Stimulated activated CD8-positive, alpha-beta memory T cell treated with anti-CD3 and anti-CD28 coated beads, Interleukin-7, amount 100 ng/mL, for 48 hours (primary cell): Measurements from ENCODE around the gene OPTC.

Source experiments
- DNase-seq, 2 donors: peaks; one replicate each; pipeline ENCODE4 v3.0.0-alpha.2; 2020; ENCODE audit warnings: low read depth in 1 of 2; ENCODE audit errors: extremely low read depth in 1 of 2

The OPTC gene

DNA sequence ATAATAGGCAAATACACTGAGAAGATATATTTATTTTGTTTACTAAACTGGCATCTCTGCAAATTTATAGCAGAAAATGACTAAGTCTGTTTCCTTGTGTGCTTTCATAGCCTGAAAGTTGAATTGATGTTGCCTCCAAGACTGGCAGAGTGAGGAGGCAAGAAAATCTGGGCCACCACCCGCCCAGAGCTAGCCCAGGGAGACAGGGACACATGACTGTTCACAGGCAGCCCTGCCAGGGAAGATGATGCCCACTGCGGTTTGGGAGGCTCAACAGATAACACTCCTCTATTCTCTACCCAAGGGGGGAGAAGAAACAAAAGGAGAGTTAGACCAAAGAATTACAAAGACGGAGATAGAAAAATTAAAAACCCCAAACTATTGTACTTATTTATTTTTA, 37.1 kb downstream of the OPTC start:
- no peak for DNase-seq

DNA sequence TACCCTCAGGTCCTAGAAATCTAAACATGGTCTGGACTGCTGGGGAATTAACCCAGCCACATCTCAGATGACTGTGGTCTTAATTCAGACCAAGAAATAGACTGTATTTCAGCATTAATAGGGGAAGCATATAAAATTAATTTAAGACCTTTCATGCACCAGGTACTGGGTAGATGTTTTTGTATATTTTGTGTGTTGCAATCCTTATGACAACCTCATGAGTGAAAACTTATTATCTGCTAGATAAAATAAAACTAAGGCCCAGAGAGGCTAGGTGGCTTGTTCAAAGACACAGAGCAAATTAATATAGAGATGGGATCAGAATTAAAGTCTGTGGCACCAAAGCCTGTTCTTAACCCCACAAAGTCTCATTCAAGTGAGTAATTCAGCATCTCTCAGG, 40.1 kb downstream of the OPTC start:
- no peak for DNase-seq

DNA sequence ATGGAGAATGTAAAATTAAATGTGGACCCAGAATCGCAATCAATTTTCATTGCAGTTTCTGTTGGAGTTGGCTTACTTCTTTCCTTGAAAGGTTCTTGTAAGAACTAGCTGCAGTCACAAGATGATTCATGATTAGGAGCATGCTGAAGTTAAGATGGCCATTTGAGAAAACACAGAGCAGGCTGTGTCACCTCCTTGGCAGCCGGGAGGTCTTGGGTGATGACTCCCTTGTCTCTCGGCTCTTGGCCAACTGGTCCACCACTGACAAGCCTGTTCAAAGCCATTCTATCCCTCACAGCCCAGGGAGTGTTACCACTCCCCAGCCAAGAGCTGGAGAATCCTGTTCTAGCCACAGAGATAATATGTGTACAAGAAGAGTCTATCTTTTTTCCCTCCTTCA, 40.6 kb downstream of the OPTC start:
- DNase-seq, result no peak

DNA sequence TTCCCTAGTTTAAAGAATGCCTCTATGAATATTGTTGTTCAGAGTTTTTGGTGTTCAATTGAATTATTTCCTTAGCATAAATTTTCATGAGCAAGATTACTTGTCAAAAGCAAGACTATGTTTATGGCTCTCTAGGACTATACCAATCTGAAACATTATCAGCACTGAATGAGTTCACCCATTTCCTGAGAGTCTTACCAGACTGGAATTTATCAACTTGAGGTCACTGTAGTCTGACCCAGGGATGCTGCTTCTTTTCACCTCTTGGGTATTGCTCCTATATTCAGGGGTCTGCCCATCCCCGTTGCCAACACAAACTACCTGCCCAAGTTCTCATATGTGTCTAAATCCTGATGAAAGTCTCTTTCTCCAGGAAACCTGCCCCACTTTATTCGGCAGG, 42.6 kb downstream of the OPTC start:
- no peak for DNase-seq

DNA sequence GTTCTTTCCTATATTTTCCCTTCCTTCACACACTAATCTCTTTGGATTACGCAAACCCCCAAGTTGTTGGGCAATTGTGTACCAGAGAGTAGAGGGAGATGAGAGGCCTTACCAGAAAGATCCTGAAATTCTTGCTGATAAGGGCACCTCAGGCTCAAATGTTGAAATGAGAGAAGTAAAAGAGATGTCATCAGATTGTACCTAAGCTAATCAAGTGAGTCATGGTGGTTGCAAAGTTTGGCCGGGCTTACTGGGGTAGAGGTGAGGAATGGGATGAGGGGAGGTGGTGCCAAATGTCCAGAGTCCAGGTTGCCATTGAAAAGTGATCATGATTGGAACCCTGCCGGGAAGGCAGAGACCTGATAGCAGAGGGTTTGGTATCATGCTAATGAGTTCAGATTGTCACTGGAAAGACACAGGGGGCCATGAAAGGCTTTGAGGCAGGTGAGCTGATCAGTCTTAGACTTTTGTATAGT, 43.1 kb downstream of the OPTC start:
- no peak for DNase-seq

DNA sequence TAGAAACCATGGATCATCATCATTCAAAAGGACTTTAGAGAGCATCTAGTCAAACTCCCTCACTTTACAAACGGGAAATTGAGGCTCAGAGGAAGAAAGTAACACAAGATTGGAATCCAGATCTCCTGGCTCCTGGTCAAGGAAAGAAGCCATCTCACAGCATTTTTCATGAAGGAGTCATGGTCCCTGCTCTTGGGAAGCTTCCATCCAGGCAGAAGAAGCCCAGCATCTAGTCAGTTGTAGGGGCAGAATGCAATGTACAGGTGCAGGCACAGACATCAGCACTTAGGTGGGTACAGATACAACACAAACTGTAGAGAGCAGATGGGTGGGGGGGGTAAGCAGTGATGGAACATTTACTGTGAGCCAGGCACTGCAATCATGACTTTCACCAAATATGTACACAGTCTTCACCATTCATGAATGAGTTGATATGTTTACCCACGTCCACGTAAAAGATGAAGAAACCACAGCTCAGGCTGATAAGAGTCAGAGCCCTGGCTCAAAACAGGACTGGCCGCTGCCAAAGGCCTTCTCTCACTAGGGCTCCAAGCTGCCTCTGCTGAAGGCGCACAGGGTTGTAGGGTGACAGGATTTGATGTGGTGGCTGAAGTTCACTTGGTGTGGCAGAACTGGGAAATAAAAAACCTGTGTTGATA, 44.0 kb downstream of the OPTC start:
- DNase-seq, result no peak

DNA sequence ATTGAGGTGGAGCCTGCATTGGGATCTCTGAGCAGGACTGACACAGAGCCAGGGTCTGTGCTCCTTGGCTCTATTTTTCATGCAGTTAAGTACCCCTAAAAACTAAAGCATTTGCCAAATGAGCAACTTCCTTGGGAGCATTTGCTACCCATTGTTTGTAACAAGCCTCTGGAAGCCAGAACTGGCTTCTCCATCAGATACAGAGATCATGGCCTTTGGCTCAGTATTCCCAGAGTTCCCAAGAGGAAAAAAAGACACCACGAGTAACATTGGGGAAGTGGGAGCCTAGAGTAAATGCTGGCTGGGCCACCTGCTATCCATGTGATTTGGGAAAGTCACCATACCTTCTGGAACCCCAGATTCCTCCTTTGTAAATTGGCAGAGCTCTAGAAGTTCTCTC, 44.8 kb downstream of the OPTC start:
- no peak for DNase-seq

DNA sequence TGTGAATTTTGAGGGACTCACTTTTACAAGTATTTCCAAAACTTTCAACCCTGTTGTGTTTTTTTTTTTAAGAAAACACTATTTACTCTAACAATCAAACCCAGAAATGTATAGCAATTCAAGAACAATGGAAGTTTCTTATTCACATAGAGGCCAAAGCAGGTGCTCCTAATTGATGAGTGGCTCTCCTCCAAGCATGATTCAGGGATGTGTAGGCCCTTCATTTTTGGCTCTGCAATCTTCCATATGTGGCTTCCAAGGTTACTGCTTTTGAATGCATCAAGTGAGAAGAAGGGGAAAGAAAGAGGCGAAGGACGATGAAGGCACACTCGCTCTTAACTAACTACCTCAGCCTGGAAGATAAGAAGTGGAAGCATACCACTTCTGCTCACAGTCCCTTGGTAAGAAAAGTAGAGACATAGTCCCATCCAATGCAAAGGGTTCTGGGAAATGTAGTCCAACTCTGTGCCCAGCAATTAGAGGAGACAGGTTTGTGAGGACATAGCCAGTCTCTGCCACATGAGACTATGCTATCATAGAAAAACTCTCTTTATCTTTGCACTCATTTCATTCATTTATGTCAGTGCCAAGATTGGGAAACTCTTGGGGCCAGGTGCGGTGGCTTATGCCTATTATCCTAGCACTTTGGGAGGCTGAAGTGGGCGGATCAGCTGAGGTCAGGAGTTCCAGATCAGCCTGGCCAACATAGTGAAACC, 46.0 kb downstream of the OPTC start:
- no peak for DNase-seq

DNA sequence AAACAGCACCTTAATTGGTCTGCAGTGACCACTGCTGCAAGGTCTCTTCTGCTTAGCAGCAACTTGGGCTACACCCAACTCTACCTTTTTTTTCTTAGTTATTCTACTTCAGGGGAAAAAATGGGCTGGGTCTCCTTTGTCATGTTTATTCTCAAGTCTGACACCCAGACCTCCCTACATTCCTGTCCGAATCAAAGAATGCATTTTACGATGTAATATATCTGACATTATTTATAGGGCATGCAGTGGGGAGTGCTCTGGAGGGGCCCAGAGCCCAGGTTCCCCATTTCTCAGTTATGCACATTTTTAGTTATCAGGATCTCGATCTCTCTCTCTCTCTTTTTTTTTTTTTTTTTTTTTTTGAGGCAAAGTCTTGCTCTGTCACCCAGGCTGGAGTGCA, 50.5 kb downstream of the OPTC start:
- DNase-seq, result no peak

DNA sequence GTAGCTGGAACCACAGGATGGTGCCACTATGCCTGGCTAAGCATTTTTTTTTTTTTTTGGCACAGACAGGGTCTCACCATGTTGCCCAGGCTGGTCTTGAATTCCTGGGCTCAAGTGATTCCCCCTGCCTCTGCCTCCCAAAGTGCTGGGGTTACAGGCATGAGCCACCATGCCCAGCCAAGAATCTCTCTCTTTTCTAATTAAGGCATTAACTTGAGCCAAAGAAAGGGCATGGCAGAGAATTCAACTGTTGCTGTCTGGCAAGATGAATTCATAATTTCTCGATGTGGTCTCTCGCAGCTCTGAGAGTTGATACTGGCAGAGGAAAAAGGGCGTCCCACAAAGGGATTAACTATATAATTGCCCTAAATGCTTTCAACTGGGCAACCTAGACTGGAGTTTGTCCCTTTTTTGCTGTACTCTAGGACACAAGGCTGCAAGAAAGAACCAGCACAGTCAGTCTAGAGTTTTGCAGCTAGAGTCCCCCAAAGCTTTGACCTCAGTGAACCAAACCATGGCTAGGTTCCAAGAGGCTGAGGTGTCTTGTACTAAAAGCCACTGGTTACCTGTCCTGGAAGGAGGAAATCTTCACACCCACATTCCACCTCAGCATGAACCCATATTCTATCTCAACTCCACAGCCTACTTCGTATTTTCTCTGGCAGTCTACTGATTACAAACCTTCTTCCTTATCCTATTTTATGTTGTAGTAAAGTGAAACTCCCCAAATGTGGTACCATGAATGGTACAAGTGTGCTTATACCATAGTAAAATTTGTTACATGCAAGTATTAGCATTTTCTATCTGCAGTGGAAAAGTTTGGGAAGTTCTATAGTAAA, 51.2 kb downstream of the OPTC start:
- DNase-seq, result no peak

DNA sequence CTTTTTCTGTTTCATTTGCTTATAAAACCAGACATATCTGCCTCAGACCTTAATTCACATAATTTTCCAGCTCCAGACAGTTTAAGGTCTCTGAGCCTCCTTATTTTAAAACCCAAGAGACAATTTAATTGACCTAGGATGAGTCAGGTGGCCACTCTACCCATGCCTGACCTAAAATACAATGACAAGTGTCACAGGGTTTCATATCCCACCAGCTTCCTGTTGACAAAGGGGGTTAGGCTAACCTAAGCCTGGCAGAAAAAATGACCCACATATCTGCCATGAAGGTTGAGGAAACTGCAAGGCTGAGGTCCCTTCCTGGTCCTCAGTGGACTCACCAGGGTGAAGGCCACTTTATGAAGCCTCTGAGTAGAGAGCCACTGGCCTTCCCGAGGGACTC, 52.3 kb downstream of the OPTC start:
- no peak for DNase-seq

DNA sequence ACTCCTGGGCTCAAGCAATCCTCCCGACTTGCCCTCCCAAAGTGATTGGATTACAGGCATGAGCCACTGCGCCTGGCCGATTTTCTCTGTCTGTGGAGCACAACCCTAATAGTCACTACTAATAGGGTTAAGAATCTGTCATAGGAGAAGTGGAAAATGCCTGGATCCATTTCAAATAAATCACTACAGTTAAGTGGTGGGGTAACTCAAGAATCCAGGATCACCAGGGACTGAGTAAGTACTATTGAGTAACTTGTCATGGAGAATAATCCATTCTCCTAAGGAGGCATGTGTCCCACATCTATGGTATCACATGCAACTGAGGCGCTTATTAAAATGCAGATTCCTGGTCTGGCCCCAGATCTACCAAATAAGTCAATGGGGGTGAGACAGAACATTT, 53.2 kb downstream of the OPTC start:
- no peak for DNase-seq

DNA sequence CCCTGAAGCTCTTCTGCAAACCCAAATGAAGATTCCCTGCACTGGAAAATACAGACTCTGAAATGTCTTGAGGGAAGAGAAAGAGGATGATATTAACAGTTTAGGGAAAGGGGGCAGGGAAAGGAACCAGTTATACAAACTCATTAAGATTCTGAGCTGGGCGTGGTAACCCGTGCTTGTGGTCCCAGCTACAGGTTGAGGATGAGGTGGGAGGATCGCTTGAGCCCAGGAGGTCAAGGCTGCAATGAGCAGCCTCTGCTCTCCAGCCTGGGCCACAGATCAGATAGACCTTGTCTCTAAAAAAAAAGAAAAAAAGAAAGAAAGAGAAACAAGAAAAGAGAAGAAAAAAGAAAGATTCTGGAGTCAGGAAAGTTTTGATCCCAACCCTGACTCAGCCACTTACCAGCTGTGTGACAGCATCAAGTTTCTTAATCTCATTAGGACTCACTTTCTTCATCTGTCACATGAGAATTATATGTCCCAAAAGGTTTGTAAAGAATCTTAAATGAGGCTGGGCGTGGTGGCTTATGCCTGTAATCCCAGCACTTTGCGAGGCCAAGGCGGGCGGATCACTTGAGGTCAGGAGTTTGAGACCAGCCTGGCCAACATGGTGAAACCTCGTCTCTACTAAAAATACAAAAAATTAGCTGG, 53.9 kb downstream of the OPTC start:
- DNase-seq, result no peak

DNA sequence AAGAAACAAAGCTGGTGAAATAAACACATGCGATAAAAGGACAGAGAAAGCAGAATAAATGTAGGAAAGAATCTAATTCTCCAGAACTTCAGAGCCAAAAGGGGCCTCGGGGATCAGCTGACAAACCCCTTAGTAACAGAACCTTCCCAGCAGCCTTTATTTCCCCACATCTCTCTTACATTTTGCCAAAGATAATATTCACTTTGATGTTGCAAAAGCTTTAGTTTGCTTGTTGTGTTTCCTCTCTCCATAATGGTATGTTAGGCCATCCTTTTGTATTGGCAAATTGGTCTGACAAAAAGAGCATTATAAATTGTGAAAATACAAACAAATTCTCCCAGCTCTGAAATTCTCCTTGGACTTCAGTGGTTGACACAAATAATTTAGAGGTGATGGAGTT, 54.9 kb downstream of the OPTC start:
- DNase-seq, result no peak

DNA sequence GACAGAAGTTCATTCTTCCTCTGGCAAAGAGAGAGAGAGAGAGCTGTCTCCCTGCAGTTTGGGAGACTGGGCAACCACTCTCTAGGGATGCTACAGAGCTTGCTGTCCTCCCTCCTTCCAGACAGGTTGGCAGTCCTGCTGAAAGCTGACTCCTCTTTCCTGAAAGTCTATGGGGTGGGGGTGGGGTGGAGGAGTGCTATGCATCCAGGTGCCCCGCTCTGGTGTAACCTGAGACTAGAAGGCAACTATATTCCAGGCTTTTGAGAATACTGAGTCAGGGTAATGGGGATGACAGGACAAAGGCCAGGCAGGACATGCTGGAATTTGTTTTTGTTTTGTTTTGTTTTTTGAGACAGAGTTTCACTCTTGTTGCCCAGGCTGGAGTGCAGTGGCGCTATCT, 55.4 kb downstream of the OPTC start:
- no peak for DNase-seq

DNA sequence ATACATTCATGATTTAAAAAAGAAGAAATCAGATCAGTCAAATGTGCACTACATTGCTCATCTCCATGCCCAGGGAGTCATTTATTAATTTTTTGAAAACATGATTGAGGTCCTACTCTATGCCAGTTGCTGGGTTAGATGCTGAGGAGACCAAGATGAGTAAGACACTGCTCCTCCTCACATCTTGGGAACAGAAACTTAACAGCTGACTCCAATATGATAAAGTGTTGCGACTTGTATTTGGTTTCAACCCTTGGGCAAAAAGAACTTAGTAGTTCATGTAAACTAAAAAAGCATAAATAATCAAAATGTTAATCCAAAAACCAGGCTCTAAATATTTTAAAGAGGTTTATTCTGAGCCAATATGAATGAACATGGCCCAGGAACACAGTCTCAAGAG, 56.9 kb downstream of the OPTC start:
- no peak for DNase-seq

DNA sequence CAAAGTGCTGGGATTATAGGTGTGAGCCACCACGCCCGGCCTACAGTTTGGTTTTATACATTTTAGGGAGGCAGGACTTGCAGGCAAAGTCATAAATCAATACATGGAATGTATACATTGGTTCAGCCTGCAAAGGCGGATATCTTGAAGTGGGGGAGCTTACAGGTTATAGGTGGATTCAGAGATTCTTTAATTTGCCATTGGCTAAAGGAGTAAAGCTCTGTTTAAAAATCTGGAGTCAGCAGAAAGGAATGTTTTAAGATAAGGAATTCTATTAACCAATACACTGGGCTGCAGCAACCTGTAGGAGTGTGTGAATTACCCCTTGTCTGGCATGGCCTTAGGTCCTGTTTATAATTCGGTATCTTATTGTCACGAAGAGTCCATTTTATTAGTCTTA, 57.6 kb downstream of the OPTC start:
- no peak for DNase-seq

DNA sequence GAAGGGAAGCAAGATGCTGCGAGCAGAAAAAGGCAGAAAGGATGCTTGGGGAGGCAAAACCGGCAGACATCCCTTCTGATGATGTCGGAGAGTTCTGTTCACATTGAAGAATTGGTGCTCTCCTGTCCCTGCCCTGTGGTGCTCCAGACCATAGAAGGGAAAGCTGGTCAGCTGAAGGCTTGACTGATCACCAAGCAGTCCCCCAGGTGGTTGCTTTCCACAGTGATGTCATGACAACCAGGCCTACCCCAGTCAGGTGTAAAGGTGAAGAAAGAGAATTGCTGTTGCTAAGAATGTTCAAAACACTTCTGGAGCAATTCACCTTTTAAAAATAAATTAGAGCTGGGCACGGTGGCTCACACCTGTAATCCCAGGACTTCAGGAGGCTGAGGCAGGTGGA, 59.5 kb downstream of the OPTC start:
- DNase-seq, result no peak

DNA sequence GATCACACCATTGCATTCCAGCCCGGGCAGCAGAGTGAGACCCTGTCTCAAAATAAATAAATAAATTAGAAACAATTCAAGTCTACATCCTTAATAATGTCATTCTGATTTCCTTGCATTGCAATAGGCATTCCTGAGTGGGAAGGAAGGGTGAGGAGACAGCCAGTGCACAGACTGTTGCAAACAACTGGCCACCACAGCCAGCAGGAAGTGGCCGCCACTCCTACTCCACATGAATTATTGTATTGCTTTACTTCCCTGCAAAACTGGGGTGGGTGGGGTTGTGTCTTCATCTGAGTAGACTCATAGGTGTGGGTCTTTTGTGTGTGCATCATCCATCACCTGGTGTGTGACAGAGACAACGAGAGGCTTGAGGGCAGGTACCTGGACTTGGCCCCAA, 60.1 kb downstream of the OPTC start:
- DNase-seq, result no peak

DNA sequence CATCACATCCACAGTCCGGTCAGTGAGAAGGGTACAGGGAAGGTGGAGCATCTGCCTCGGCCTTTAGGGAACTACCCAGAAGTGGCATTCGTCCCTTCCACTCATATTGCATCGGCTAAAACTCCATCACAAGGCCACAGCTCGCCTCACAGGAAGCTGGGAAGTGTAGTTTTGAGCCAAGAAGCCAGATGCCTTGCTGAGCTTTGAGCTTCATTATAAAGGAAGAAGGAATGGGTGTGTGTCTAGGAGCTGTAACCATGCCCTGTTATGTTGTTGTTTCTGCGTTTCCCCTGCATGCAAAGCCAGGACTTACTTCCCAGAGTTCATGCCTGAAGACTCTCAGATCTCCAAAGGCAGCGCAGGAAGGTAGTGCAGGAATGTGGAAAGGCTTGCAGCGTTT, 61.1 kb downstream of the OPTC start:
- DNase-seq, result no peak

DNA sequence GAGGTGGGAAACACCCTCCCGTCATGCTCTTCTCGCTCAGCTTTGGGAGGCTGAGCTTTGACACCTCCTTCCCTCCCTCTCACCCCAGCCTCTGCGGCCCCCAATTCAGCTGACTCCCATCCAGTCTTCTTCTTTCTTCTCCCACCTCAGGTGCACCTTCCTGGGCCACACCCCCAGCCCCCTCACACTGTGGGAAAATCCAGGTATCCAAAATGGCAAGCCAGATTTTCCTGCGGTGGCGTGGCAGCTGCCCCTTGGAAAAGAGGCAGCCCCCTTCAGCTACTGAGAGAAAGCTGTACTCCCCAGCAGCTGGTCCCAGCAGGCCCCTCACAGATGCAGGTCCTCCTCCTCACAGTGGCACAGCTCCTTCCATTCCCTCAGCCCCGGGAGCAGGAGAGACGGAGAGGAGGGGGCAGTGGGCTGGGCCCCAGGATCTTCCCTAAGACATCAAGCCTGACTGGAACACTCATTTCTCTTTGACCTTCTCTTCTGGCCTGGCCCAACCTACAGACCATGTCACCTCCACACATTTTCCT, 61.6 kb downstream of the OPTC start:
- no peak for DNase-seq
